HL-60 (cell line): Measurements from ENCODE around the gene RNASE8.

ENCODE experiments used
- CTCF ChIP-seq: IDR thresholded peaks from one replicate; pipeline ENCODE4 v1.5.1; 2011; ENCODE audit warnings: low read length, control low read depth, inconsistent platforms; ENCODE audit not compliant: insufficient read depth
- POLR2AphosphoS5 ChIP-seq: IDR thresholded peaks from 2 replicates; pipeline ENCODE4 v1.6.1; 2012; ENCODE audit warnings: low read depth
- REST ChIP-seq: IDR thresholded peaks from 2 replicates; pipeline ENCODE4 v1.6.1; 2012; ENCODE audit warnings: low read depth; ENCODE audit not compliant: insufficient replicate concordance

- TF ChIP-seq POLR2AphosphoS5 = no peak
- no peak for TF ChIP-seq REST
- TF ChIP-seq CTCF = no peak
These were observed 39.3 kb upstream of the RNASE8 start for GRCh38 chr14:21018286-21018685.
